Stimulated activated naive CD4-positive, alpha-beta T cell (primary cell): ENCODE measurements around the gene VSNL1.

ENCODE experiments used
- DNase-seq, 6 experiments: peaks; one replicate each; lab custom pipeline; 2025; lab: John Stamatoyannopoulos, UW

VSNL1 gene

GRCh38 chr2:17583166-17583565 is 42.7 kb downstream of the VSNL1 start:
- DNase-seq, result no peak

GRCh38 chr2:17583646-17584045 is 43.1 kb downstream of the VSNL1 start:
- no peak for DNase-seq

DNA sequence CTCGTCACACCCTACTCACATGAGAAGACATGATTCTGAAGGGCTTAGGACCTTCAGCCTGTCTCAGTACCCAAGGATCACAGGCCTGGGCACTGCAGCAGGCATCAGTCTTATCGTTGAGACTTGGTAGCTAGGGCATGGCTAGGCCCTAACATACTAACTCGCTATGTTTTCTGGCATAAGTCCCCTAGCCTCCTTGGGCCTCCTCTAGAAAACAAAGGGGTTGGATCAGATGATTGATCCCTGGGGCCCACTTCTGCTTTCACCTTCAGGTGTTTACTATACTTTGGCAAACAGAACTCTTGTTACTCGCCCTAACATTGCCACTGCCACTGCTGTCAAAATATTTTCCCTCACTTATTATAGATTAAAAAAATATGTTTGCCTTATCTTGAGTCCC is 44.2 kb downstream of the VSNL1 start:
- no peak for DNase-seq

DNA sequence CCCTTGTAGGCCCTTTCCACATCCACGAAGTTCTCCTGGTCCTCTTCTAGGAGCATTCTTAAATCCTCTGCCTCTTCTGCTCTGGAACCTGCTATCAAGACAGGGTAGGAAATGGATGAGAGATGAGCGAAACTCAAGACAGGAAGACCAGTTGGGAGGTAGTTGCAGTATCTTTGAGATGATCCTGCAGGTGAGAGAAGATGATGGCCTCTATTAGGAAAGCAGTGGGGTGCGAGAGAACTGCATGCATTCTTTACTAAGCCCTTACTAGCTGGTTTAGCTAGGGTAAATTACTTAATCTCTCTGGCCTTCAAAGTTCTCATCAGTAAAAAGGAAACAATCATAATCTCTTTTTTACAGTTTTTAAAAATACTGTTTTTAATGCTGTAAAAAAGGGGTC is 47.0 kb downstream of the VSNL1 start:
- DNase-seq, result no peak

- no peak for DNase-seq
These were observed 47.5 kb downstream of the VSNL1 start for GRCh38 chr2:17588031-17588430.

DNA sequence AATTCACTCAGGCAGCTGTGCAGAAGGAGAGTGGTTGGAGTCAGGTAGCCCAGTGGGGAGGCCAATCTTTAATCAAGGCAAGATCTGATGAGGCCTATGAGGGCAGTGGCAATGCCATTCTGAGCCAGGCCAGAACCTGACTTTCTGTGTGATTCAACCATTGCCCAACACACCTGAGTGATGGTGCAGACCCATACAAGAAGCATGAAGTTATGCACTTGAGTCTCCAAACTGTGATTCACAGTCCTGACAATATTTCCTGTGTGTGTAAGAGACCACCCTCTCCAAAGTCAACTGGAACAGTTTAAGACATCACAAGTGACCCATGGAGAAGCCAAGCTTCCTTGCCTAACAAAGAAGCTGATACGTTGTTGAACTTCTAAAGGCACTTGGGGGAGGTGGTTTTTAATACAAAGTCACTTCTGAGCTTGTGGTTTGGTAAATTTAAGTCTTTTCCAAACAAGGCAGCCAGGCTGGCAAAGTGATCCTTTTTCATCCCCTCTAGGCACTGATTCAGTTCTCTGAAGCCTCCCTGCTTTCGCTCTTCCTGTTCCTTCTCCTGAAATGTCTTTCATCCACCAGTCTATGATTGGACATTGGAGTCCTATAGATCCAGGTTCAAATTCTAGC is 49.0 kb downstream of the VSNL1 start:
- no peak for DNase-seq

DNA sequence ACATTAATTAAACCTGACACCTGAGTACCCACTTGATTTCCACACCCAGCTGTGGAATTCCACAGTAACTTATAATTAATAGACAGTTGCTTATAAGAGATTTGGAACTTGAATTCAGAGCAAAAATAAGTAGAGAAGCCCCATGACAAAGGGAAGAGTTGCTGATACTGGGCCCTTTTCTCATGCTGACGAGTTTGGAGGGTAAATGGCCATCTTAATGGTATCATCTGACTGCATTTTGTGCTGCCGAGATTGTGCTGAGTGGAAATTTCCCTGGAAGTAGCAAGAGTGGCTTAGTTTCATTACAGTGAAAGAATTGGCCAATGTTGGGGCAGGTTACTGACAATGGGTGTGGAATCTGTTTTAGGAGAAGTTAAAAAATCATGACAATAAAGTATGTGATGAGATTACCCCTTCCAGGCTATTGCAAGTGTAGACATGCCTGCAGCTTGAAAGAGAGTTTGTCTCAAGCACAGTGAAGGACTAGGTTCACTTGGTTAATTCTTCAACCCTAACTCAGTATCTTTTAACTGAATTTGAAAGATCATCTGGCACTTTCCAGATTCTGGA is 49.9 kb downstream of the VSNL1 start:
- DNase-seq, result no peak

GRCh38 chr2:17591846-17592245 is 51.4 kb downstream of the VSNL1 start:
- no peak for DNase-seq

DNA sequence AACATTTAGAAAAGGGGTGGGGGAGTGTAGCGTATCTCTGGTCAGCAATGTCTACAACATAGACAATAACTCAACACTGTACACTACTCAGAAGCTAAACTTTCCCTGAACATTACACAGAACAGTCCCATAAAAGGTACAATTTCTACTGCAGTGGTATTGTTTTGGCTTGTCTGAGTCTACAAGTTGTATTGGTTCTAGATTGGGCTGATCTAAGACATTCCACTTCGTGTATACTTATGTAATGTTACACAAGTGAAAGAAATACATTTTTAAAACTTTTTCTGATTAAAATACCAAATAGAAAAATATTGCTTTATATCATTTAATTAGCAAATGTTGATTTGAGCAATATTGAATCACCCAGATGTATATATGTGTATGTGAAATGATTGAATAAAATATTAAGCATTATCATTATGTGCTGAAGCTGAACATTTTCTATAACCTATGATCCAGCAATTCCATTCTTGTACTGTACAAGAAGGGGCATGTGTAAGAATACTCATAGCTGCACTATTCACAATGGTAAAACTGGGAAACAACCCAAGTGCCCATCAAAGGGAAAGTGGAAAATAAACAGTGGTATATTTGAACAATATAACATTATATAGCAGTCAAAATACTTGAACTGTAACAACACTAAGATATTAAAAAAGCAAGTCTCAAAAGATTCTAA is 52.4 kb downstream of the VSNL1 start:
- no peak for DNase-seq

GRCh38 chr2:17593445-17593840 is 52.9 kb downstream of the VSNL1 start:
- no peak for DNase-seq

GRCh38 chr2:17593841-17594491 is 53.5 kb downstream of the VSNL1 start:
- DNase-seq, result no peak

DNA sequence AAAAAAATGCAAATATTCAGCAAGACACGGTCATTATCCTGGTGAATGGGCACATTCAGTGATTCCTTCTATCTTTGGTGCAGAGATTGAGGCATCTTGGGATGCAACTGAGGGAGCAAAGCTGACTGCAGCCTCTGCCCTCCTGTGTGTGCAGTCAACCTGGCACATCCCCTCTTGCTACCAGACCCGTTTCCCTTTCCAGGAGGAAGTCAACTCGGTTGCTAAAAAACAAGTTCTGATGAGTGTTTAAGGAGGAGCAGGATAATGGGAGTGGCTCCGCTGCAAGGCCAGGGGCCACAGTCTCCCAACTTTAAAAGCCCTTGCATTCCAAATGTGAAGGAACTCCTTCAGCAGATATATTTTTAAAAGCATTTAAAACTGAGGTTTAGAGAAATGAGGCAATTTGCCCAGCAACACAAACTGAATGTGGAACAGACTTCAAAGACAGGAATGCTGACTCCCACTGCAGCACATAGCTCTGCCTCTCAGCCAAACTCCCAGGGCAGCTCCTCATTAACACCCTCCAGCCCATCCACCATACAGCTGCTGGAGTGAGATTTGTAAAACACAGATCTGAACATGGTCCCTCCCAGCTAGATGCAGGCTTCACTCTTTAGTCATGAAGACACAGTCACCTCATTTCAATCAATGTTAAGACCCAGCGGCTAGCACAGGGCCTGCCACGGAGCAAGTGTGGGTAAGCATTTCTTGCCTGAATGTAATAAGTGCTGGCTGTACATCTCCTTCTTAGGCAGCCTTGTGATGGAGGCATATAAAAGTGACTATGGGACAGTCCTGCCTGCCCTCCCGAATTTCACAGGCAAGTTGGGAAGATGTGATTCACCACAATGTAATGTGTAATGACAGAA is 54.3 kb downstream of the VSNL1 start:
- DNase-seq, result no peak

DNA sequence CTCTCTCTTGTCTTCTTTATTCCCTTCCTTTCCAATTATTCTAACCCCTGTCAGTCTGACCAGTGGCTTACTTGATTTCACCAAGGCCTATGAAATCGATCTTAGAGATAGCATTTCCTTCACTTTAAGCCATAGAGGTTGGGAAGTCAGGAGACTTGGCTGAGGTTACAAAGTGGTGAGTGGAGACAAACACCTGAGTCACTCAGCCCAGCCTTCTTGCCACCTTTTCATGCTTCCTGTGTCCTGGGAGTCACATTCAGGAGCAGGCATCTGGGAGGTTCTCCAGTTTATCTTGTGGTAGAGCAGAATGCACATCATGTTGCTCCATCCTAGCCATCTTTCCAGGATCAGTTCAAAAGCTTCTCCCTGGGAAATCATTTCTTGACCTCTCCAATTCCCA is 59.1 kb downstream of the VSNL1 start:
- DNase-seq, result no peak

GRCh38 chr2:17600556-17601204 is 60.2 kb downstream of the VSNL1 start:
- DNase-seq, result no peak

DNA sequence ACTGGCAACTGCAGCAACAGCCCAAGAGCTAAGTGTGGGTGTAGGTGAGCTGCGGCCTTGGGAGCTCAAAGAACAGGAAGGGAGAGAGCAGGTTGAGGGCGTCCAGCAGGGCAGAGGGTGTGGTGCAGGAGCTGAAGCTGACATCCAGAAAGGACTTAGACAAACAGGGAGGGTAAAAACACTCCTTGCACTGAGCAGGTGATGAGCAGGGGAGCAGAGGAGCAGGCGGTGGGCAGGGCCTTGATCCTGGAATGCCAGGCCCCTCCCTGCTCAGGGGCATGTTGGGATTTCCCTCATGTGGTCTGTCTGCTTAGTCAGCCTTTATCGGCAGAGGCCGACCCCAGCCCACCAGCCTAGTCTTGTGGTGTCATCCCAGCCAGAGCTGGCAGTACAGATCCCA is 63.6 kb downstream of the VSNL1 start:
- no peak for DNase-seq

DNA sequence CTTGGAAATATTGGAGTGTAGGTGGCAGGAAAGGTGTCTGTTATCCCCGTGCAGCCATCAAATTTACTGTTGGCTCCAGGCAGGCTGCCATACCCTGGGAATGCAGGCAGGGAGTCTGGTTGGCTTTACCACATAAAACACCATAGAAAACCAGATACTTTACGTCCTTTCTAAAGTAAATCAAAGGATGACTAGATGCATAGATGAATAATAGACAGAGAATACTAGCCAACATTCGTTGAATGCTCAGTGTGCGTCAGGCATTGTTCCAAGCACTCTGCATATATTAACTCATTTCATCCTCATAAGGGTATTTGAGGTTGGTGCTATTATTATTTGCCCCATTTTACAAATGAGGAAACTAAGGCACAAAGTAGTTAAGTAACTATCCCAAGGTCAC is 65.2 kb downstream of the VSNL1 start:
- no peak for DNase-seq

- no peak for DNase-seq
These were observed 66.4 kb downstream of the VSNL1 start for GRCh38 chr2:17606851-17607250.

- DNase-seq, result no peak
These were observed 66.9 kb downstream of the VSNL1 start for GRCh38 chr2:17607379-17607778.

- no peak for DNase-seq
These were observed 67.8 kb downstream of the VSNL1 start for GRCh38 chr2:17608251-17608650.

DNA sequence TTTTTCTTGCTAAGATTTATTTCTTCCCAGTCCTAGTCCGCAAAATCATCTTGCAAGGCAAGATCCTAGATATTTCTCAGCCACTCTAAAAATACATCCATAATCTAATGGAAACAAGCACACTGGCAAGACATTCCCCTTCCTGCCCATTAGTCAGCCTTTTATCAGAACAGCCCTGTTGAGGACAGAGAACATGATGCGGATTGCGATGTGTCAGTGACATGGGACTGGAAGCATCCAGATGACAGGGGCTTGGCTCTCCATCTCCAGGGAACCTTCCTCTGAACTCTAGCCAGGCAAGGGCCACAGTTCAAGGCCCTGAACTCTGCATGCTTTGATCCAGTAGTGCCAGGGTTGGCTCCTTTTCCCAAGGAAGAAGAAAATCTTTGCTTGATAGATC is 70.0 kb downstream of the VSNL1 start:
- no peak for DNase-seq

GRCh38 chr2:17611036-17611435 is 70.5 kb downstream of the VSNL1 start:
- no peak for DNase-seq
